MM.1S (cell line): Measurements from ENCODE around the gene TCEAL1.
"Not testable (repeated sequence)": the region's sequence is repeated elsewhere in the genome, so short reads cannot be mapped to it uniquely, and the experiment has no call there.

Source experiments
- DNase-seq: peaks from one replicate; pipeline ENCODE4 v3.0.0-alpha.2; 2015
- H2AFZ ChIP-seq: fragments of 300-600 bp; sonication (generic); 2 replicates; pipeline ENCODE4 v1.6.0; 2016; ENCODE audit warnings: antibody characterized with exemption, low read length
- H3F3A ChIP-seq: fragments of 300-600 bp; sonication (generic); 2 replicates; pipeline ENCODE4 v1.6.1; 2016; ENCODE audit warnings: mild to moderate bottlenecking, antibody characterized with exemption, low read length, moderate library complexity, mixed read lengths; ENCODE audit not compliant: insufficient read depth
- H3K27ac ChIP-seq: fragments of 300-600 bp; sonication (generic); 2 replicates; pipeline ENCODE4 v1.5.1; 2016; ENCODE audit warnings: mild to moderate bottlenecking, low read length
- H3K27me3 ChIP-seq: fragments of 300-600 bp; sonication (generic); replicated peaks from 2 replicates; pipeline ENCODE4 v1.6.0; 2016; ENCODE audit warnings: low read length; ENCODE audit not compliant: insufficient read depth
- H3K36me3 ChIP-seq: fragments of 300-600 bp; sonication (generic); replicated peaks from 2 replicates; pipeline ENCODE4 v1.6.1; 2016; ENCODE audit warnings: mild to moderate bottlenecking, low read length, mixed read lengths; ENCODE audit not compliant: insufficient read depth
- H3K4me1 ChIP-seq: fragments of 300-600 bp; sonication (generic); 2 replicates; pipeline ENCODE4 v1.6.1; 2016; ENCODE audit warnings: low read length, mixed read lengths
- H3K4me2 ChIP-seq: fragments of 300-600 bp; sonication (generic); 2 replicates; pipeline ENCODE4 v1.6.0; 2016; ENCODE audit warnings: low read depth, low read length
- H3K4me3 ChIP-seq: fragments of 300-600 bp; sonication (generic); 2 replicates; pipeline ENCODE4 v1.5.1; 2016; ENCODE audit warnings: low read length, mixed read lengths
- H3K79me2 ChIP-seq: fragments of 300-600 bp; sonication (generic); 2 replicates; pipeline ENCODE4 v1.6.1; 2016; ENCODE audit warnings: mixed run types, low read length, mixed read lengths
- H3K9ac ChIP-seq: fragments of 300-600 bp; sonication (generic); 2 replicates; pipeline ENCODE4 v1.6.1; 2016; ENCODE audit warnings: low read length, mixed read lengths
- H3K9me2 ChIP-seq: fragments of 300-600 bp; sonication (generic); replicated peaks from 2 replicates; pipeline ENCODE4 v1.6.1; 2016; ENCODE audit warnings: mild to moderate bottlenecking, low read length, mixed read lengths; ENCODE audit not compliant: insufficient read depth
- H3K9me3 ChIP-seq: fragments of 300-600 bp; sonication (generic); replicated peaks from 2 replicates; pipeline ENCODE4 v1.6.1; 2016; ENCODE audit warnings: mild to moderate bottlenecking, low read length, mixed read lengths; ENCODE audit not compliant: insufficient read depth
- H4K20me1 ChIP-seq: fragments of 300-600 bp; sonication (generic); 2 replicates; pipeline ENCODE4 v1.6.1; 2016; ENCODE audit warnings: mild to moderate bottlenecking, low read length, moderate library complexity, mixed read lengths; ENCODE audit not compliant: insufficient read depth
- CTCF ChIP-seq: fragments of 300-600 bp; sonication (generic); IDR thresholded peaks from 2 replicates; pipeline ENCODE4 v1.5.1; 2016; ENCODE audit warnings: antibody characterized with exemption, low read length, mixed read lengths
- EZH2 ChIP-seq: fragments of 300-600 bp; sonication (generic); optimal IDR thresholded peaks from 2 replicates; pipeline ENCODE3; 2017; ENCODE audit warnings: low read depth, mild to moderate bottlenecking, antibody characterized with exemption, low read length, mixed read lengths
- EZH2phosphoT487 ChIP-seq: fragments of 300-600 bp; sonication (generic); IDR thresholded peaks from 2 replicates; pipeline ENCODE4 v1.6.1; 2018; ENCODE audit warnings: antibody characterized with exemption, low read length

The TCEAL1 gene

DNA sequence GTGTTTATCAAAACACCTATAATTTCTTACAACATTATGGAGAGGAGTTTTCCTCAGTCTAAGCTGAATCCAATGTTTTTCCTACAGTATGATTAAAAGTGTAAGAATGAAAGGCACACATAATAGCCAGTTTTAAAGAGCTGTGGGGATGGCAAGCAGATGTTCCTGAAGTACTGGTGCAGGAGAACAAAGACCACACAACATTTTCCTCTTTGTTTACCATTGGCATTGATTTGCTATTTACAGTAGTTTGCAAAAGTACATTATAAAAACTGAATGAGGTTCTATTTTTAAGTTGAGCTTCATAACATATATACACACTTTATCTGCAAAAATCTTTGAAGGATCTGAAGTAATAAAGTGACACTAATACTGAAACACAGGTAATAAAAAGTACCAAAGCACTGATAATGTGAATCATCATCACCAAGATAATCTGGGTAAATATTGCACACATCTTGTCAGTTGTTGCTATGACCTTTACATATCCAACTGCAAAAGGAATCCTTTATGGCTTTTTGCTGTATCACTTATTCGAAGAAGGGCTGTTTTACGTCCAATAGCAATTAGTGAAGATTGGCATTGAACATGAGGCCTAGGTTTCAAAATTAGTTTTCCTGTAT is 22.5 kb downstream of the TCEAL1 start:
- Histone ChIP-seq H2AFZ (no peak overlapping the region), H3K27me3 (no peaks in the 10 kb centered on the region), H3K4me2 (no peak overlapping the region), H3K9me3 (no peaks in the 10 kb centered on the region), H3F3A (no peaks in the 10 kb centered on the region), H3K9ac (no peak overlapping the region), H3K27ac (no peak overlapping the region), H3K9me2 (no peaks in the 10 kb centered on the region), H3K36me3 (no peaks in the 10 kb centered on the region), H3K4me1 (no peaks in the 10 kb centered on the region), H3K4me3 (no peak overlapping the region), H3K79me2 (no peaks in the 10 kb centered on the region), H4K20me1 (no peaks in the 10 kb centered on the region)
- DNase-seq, result no peak
- no peak for TF ChIP-seq EZH2
- TF ChIP-seq EZH2phosphoT487, result no peak
- TF ChIP-seq CTCF, result no peak

- H3K9me2 ChIP-seq, H3K9me3 ChIP-seq, H4K20me1 ChIP-seq, H3K27me3 ChIP-seq, H3K79me2 ChIP-seq, H3K4me2 ChIP-seq, H3K4me3 ChIP-seq, H3F3A ChIP-seq, H3K9ac ChIP-seq, DNase-seq, H3K36me3 ChIP-seq, H3K4me1 ChIP-seq, H3K27ac ChIP-seq, H2AFZ ChIP-seq: not testable (repeated sequence)
Observed at GRCh38 chrX:103655230-103656000, 26.6 kb downstream of the TCEAL1 start.

DNA sequence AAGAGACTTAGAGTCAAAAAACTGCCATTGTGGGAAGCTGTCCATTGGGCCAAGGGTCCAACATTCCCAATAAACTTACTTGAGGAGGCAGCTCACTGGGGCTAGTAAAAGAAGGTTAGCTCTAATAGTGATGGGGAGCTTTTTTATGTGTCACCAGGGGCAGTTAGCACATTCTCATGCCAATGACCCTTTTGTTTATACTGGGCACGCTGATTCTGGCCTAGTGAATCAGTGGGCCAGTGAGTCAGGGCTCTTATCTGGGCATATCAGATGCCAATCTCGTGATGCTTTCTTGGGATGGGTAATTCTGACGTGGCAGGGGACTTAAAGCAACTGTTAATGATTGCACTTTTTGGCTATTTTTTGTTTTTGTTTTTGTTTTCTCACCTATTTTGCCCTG is 27.8 kb downstream of the TCEAL1 start:
- Histone ChIP-seq H3K9me2 (no peaks in the 10 kb centered on the region), H4K20me1 (no peaks in the 10 kb centered on the region), H3K4me1 (no peaks in the 10 kb centered on the region), H3K9ac (no peak overlapping the region), H3K27me3 (no peaks in the 10 kb centered on the region), H3K4me3 (no peak overlapping the region), H3F3A (no peaks in the 10 kb centered on the region), H3K9me3 (no peaks in the 10 kb centered on the region), H3K36me3 (no peaks in the 10 kb centered on the region), H2AFZ (no peak overlapping the region), H3K4me2 (no peak overlapping the region), H3K79me2 (no peaks in the 10 kb centered on the region), H3K27ac (no peak overlapping the region)
- no peak for TF ChIP-seq EZH2phosphoT487
- no peak for TF ChIP-seq CTCF
- no peak for TF ChIP-seq EZH2
- DNase-seq, result no peak

DNA sequence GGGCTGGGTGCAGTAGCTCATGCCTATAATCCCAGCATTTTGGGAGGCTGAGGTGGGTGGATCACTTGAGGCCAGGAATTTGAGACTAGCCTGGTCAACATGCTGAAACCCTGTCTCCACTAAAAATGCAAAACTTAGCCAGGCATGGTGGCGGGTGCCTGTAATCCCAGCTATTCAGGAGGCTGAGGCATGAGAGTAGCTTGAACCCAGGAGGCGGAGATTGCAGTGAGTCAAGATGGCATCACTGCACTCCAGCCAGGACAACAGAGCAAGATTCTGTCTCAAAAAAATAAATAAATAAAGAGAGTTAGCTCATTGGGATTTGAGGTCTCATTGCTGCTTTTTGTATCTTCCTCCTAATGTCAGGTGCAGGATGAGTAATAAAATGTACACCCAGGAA is 28.3 kb downstream of the TCEAL1 start:
- not testable (repeated sequence) for H3F3A ChIP-seq, H2AFZ ChIP-seq, H3K9ac ChIP-seq, H3K4me3 ChIP-seq, H3K27ac ChIP-seq, H3K27me3 ChIP-seq, H3K79me2 ChIP-seq, H3K4me1 ChIP-seq, H4K20me1 ChIP-seq, H3K4me2 ChIP-seq, H3K36me3 ChIP-seq, DNase-seq, H3K9me3 ChIP-seq, H3K9me2 ChIP-seq
